Measurements from ENCODE around the gene RAD51AP2. TPM values are rescaled to one million over a fixed set of nuclear protein-coding genes. Genes with fewer than 3 reads are reported as not detected.

RAD51AP2 gene
- total and polyA plus RNA-seq, 2 of the 13 experiments (the other 11 are each of a cell fraction or from before 2014, with no cell fraction given) = 0.11 to 0.12 TPM

DNA sequence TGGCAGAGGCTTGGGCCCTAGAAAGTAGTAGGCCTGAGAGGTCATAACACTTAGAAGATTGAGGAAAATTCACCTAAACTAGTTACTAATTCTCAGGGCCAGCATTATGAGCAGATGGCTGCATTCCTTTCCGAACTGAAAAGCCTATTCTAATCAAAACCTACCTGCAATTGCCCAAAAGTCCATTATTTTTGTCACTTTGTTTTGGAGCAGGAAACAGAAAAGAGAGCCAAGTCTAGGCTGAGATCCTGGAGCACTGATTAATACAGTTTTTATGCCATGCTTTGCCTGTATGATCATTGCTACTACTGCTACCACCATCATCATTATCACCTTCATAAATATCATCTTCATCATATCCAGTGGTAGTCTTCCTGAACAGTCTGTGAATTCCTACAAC lies 36.9 kb upstream of the RAD51AP2 start (continued):
- TF ChIP-seq, protein P1, sequence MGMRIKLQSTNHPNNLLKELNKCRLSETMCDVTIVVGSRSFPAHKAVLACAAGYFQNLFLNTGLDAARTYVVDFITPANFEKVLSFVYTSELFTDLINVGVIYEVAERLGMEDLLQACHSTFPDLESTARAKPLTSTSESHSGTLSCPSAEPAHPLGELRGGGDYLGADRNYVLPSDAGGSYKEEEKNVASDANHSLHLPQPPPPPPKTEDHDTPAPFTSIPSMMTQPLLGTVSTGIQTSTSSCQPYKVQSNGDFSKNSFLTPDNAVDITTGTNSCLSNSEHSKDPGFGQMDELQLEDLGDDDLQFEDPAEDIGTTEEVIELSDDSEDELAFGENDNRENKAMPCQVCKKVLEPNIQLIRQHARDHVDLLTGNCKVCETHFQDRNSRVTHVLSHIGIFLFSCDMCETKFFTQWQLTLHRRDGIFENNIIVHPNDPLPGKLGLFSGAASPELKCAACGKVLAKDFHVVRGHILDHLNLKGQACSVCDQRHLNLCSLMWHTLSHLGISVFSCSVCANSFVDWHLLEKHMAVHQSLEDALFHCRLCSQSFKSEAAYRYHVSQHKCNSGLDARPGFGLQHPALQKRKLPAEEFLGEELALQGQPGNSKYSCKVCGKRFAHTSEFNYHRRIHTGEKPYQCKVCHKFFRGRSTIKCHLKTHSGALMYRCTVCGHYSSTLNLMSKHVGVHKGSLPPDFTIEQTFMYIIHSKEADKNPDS (CRISPR knock-in tag; IDR thresholded peaks at IDR 0.05) = no peak
- TF ChIP-seq E2F5 (CRISPR knock-in tag; conservative IDR thresholded peaks at IDR 0.05) = no peak

DNA sequence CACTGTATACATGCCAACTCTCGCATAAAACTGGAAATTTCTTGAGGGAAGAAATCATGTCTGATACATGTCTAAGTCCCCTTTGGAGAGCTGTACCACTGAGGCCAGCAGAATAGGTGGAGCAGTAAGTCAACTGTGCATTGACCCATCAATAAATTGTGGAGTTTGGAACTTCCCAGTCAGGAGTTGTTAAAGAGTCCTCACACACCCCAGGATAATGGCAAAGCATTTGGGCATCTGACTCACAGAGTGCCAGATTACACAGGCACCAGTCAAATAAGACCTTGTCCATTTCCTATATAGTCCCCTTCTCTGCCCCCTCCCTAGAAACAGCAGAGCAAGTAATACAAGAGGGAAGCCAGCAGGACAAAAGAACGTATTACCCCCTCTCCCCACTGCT lies 32.7 kb upstream of the RAD51AP2 start:
- intact Hi-C loops (cut with micrococcal nuclease; ENCODE audit: unreplicated experiment) (no loop called here), in situ Hi-C loops (cut with HindIII; ENCODE audit: extremely low pct_ligation_motif_present, low pct_unique_long_range_greater_than_20kb) (no loop called here)
- WGBS (ENCODE audit: low lambda C conversion rate) = 95% methylated on average over 2 of the region's 2 CpGs
- CTCF ChIA-PET (ENCODE audit: low intra/inter-chr PET ratio, low total read pairs) = no interaction called here
- no peak overlapping the region for H3K4me3 ChIP-seq (replicated peaks in 1 of 3; ENCODE audit: insufficient read depth in 1 of 3, low read depth in 2 of 3, low read length in 3 of 3)
- H3K27me3 ChIP-seq (ENCODE audit: control insufficient read depth in 1 of 2, insufficient read depth in 2 of 2, low read length in 2 of 2) = no peaks in the 10 kb centered on the region
- ATAC-seq (no peak), FAIRE-seq (no peak), DNase-seq (ENCODE audit: low spot score) (no peak)
- no peaks in the 10 kb centered on the region for H4K20me1 ChIP-seq (ENCODE audit: insufficient read depth, low read length)
- peaks cover 7 to 9% of the 10 kb centered on the region in 2 experiments; a peak in 4 of 5 replicates for H3K36me3 ChIP-seq (replicated peaks in 1 of 2; ENCODE audit: control insufficient read depth in 1 of 2, insufficient read depth in 2 of 2, low read length in 2 of 2)
- H3K4me2 ChIP-seq (ENCODE audit: low read depth, low read length) = no peak overlapping the region
- peaks cover 95% of the 10 kb centered on the region for H3K79me2 ChIP-seq (ENCODE audit: insufficient read depth, low read length)
- no peaks in the 10 kb centered on the region for H3K9me3 ChIP-seq (ENCODE audit: low read length)
- peak overlapping the region; percentile 2 for H3K27ac ChIP-seq (ENCODE audit: extremely low read length, insufficient read depth, low read length)
- no peak overlapping the region for H3K9ac ChIP-seq (ENCODE audit: insufficient read depth, low read depth, low read length)
- POLR2A ChIA-PET = interaction anchor here (4.0 kb wide), 1 partner anchor 12 kb away, joined by 19 read pairs; the partner anchor contains the start of gene VSNL1
- H3K4me1 ChIP-seq (ENCODE audit: insufficient read depth, low read length) = peaks cover 81% of the 10 kb centered on the region
- no peak overlapping the region for H2AFZ ChIP-seq (ENCODE audit: low read length)
- no TSS peak for BruUV-seq (replicated peaks)
- TF ChIP-seq FOXO4 (CRISPR knock-in tag; conservative IDR thresholded peaks at IDR 0.05) (0 out of 2 replicates have a peak, but pooled peaks have one; percentile 82), KDM6A (CRISPR knock-in tag; IDR thresholded peaks at IDR 0.05; ENCODE audit: low read depth) (no peak)

Data from HepG2 (cell line).